Fibroblast of skin of scalp (primary cell): ENCODE results near the gene SEMA4D.

Source experiments
- DNase-seq: peaks from one replicate; pipeline ENCODE4 v3.0.0-alpha.2; 2013

Gene SEMA4D

GRCh38 chr9:89529243-89530035 is 31.5 kb upstream of the SEMA4D start:
- no peak for DNase-seq

GRCh38 chr9:89528540-89528939 is 30.6 kb upstream of the SEMA4D start:
- DNase-seq: no peak

- DNase-seq: no peak
Observed at GRCh38 chr9:89528131-89528530, 30.2 kb upstream of the SEMA4D start.

- no peak for DNase-seq
Observed at GRCh38 chr9:89527084-89527483, 29.2 kb upstream of the SEMA4D start.

- DNase-seq: no peak
Observed at GRCh38 chr9:89526667-89527066, 28.8 kb upstream of the SEMA4D start.

- no peak for DNase-seq
Observed at GRCh38 chr9:89525446-89526374, 27.8 kb upstream of the SEMA4D start.

GRCh38 chr9:89524963-89525362 is 27.1 kb upstream of the SEMA4D start:
- no peak for DNase-seq

- DNase-seq: no peak
Observed at GRCh38 chr9:89523948-89524347, 26.0 kb upstream of the SEMA4D start.

- no peak for DNase-seq
Observed at GRCh38 chr9:89522959-89523285, 25.0 kb upstream of the SEMA4D start.

GRCh38 chr9:89522261-89522958 is 24.5 kb upstream of the SEMA4D start:
- no peak for DNase-seq

- no peak for DNase-seq
Observed at GRCh38 chr9:89519366-89519805, 21.5 kb upstream of the SEMA4D start.

- DNase-seq: no peak
Observed at GRCh38 chr9:89518466-89519365, 20.8 kb upstream of the SEMA4D start.

GRCh38 chr9:89515416-89515815 is 17.5 kb upstream of the SEMA4D start:
- no peak for DNase-seq

GRCh38 chr9:89514956-89515355 is 17.0 kb upstream of the SEMA4D start:
- DNase-seq: no peak

- DNase-seq: no peak
Observed at GRCh38 chr9:89514337-89514736, 16.4 kb upstream of the SEMA4D start.

- DNase-seq: no peak
Observed at GRCh38 chr9:89513837-89514236, 15.9 kb upstream of the SEMA4D start.

GRCh38 chr9:89512382-89512781 is 14.5 kb upstream of the SEMA4D start:
- no peak for DNase-seq

- no peak for DNase-seq
Observed at GRCh38 chr9:89508951-89509615, 11.2 kb upstream of the SEMA4D start.

GRCh38 chr9:89505911-89506310 is 8.0 kb upstream of the SEMA4D start:
- no peak for DNase-seq

- DNase-seq: no peak
Observed at GRCh38 chr9:89505048-89505447, 7.1 kb upstream of the SEMA4D start.

GRCh38 chr9:89502671-89503070 is 4.8 kb upstream of the SEMA4D start:
- DNase-seq: no peak
